Left ventricle myocardium inferior (tissue), 1 donor: ENCODE data around the gene ITCH. TPM values are rescaled to one million over a fixed set of nuclear protein-coding genes. Genes with fewer than 3 reads are reported as not detected.
A peak's percentile ranks its signal among the peaks of the same experiment; 100 is the strongest.

ENCODE experiments used
- DNase-seq: peaks from one replicate; pipeline ENCODE4 v3.0.0-alpha.2; 2020
- H3K27ac ChIP-seq: fragments of 200-600 bp; replicated peaks from 2 replicates; pipeline ENCODE4 v1.8.0; 2021
- H3K27me3 ChIP-seq: fragments of 200-600 bp; 2 replicates; pipeline ENCODE4 v1.8.0; 2021; ENCODE audit warnings: low read depth
- H3K36me3 ChIP-seq: fragments of 200-600 bp; 2 replicates; pipeline ENCODE4 v1.8.0; 2021
- H3K4me1 ChIP-seq: fragments of 200-600 bp; 2 replicates; pipeline ENCODE4 v1.8.0; 2021
- H3K4me3 ChIP-seq: fragments of 200-600 bp; 2 replicates; pipeline ENCODE4 v1.8.0; 2021; ENCODE audit warnings: mild to moderate bottlenecking, moderate library complexity
- H3K9me3 ChIP-seq: fragments of 200-600 bp; replicated peaks from 2 replicates; pipeline ENCODE4 v1.8.0; 2021
- CTCF ChIP-seq: fragments of 200-600 bp; IDR thresholded peaks from 2 replicates; pipeline ENCODE4 v1.8.0; 2021; ENCODE audit warnings: antibody characterized with exemption, mild to moderate bottlenecking, borderline replicate concordance
- intact Hi-C: fragments of 100-400 bp; cut with micrococcal nuclease; formaldehyde crosslinking; loops from one replicate; pipeline ENCODE4 v1.11.0; 2022
- total RNA-seq: library from RNA; stranded (reverse); fragmentation: NEBNext Ultra II Directional; extraction: Animal tissue kit (Norgen Biotek cat#: 25700); gene quantifications from one replicate; pipeline ENCODE4 v1.2.1, GENCODE V29; 2021
- donor health status: DM: no; HTN: yes; CAD: no; lungs with severe emphysema.

ITCH gene
- total RNA-seq, 1 donor from 2014 or later: 40.1 TPM

GRCh38 chr20:34459209-34459897, 96.3 kb downstream of the ITCH start:
- Histone ChIP-seq H3K4me3 (no peak overlapping the region), H3K4me1 (peaks cover 9% of the 10 kb centered on the region), H3K27ac (no peak overlapping the region), H3K27me3 (no peaks in the 10 kb centered on the region), H3K9me3 (no peaks in the 10 kb centered on the region), H3K36me3 (peaks cover 76% of the 10 kb centered on the region)
- intact Hi-C loops: no loop called here
- no peak for DNase-seq
- TF ChIP-seq CTCF: no peak

GRCh38 chr20:34461779-34462087, 98.7 kb downstream of the ITCH start:
- peaks cover 62% of the 10 kb centered on the region for H3K36me3 ChIP-seq
- no peak for DNase-seq
- no peaks in the 10 kb centered on the region for H3K27me3 ChIP-seq
- intact Hi-C loops: no loop called here
- no peak overlapping the region for H3K4me3 ChIP-seq
- H3K27ac ChIP-seq: no peak overlapping the region
- H3K4me1 ChIP-seq: peaks cover 9% of the 10 kb centered on the region
- H3K9me3 ChIP-seq: no peaks in the 10 kb centered on the region
- TF ChIP-seq CTCF: no peak

DNA sequence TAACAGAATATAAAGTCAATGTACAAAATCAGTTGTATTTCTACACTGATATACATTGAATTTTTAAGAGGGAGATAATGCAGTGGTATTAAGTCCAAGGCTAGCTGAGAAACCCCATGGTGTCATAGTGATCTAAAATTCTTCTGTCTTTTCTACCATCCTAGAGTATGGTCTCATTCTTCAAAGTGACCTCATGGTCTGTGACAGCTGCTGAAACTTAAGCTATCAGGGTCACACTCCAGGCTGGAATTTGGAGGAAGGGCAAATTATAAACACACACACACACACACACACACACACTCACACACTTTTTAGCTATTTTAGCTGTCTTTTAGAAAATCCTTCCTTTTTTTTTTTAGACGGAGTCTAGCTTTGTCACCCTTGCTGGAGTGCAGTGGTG, 105.9 kb downstream of the ITCH start:
- peaks cover 26% of the 10 kb centered on the region for H3K36me3 ChIP-seq
- H3K4me3 ChIP-seq: no peak overlapping the region
- peaks cover 24% of the 10 kb centered on the region for H3K4me1 ChIP-seq
- no peaks in the 10 kb centered on the region for H3K9me3 ChIP-seq
- no peak overlapping the region for H3K27ac ChIP-seq
- no peaks in the 10 kb centered on the region for H3K27me3 ChIP-seq
- TF ChIP-seq CTCF: no peak
- intact Hi-C loops: no loop called here
- DNase-seq: no peak

DNA sequence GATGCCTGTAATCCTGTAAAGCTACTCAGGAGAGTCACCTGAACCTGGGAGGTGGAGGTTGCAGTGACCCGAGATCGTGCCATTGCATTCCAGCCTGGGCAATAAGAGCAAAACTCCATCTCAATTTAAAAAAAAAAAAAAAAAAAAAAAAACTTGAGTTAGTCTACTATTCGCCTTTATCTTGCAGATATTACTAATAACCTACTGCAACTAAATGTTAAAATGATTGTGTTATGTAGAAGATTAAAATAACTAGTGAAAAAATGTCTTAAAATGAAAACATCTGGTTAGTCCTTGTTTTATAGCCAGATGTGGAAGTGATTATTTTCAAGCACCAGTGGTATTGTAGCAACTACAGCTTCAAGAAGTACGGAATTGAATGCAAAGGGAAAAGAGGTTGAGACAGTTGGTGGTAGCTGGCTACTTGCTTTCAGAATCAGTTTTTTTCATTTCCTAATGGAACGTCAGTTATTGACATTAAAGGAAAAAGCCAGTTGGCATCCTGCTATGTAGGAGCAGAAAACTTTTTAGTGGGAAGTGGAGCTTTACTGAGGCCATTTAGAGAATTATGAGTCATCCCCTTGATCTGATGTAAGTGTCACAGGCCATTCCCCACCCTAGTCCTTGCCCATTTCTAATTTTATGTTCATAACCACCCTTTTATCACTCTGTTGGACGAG, 109.3 kb downstream of the ITCH start:
- H3K4me1 ChIP-seq: peaks cover 31% of the 10 kb centered on the region
- intact Hi-C loops: loop anchor here (10.0 kb wide), 1 partner anchor 158 kb away; no protein-coding TSS in a partner anchor
- no peak for TF ChIP-seq CTCF
- DNase-seq: no peak
- peaks cover 27% of the 10 kb centered on the region for H3K36me3 ChIP-seq
- peak overlapping the region; percentile 10 for H3K27ac ChIP-seq
- no peaks in the 10 kb centered on the region for H3K9me3 ChIP-seq
- no peaks in the 10 kb centered on the region for H3K27me3 ChIP-seq
- no peak overlapping the region for H3K4me3 ChIP-seq

DNA sequence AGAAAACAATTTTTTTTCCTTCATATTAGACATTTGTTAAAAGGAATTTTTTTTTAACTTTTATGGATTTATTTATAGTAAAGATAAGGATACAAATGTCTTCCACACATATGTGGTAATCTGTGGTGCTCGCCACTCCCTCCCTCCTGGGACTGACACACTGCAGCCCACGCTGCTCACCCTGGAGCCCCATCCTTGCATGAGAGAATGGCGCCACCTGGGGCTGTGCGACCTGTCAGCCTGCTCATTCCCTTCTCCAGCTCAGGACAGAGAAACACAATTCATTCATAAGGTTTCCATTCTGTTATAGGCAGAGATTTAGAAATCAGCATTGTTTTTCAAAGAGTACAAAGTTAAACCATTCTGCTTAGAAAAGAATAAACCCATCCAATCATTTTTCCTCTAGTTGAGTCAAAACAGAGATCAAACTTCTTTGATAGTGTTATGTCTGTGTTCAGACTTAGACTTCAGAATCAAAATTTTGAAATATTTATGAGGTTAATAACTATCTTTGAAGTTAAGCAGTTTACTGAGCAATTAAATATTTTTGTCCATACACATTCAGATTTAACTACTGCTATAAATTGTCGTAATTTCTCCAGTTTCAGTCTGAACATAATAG, 110.3 kb downstream of the ITCH start:
- no peaks in the 10 kb centered on the region for H3K27me3 ChIP-seq
- H3K36me3 ChIP-seq: peaks cover 33% of the 10 kb centered on the region
- H3K27ac ChIP-seq: peak overlapping the region; percentile 10
- peak; percentile 48 for TF ChIP-seq CTCF
- intact Hi-C loops: loop anchor here (10.0 kb wide), 1 partner anchor 159 kb away; no protein-coding TSS in a partner anchor
- no peak overlapping the region for H3K4me3 ChIP-seq
- no peaks in the 10 kb centered on the region for H3K9me3 ChIP-seq
- peak; percentile 38 for DNase-seq
- H3K4me1 ChIP-seq: peaks cover 31% of the 10 kb centered on the region
